HL-60 (cell line): ENCODE data around the gene KCNC1.

Source experiments
- DNase-seq, 2 experiments: peaks; one replicate each; pipeline ENCODE4 v3.0.0-alpha.2; 2010 to 2020; ENCODE audit warnings: low read depth in 1 of 2, low spot score in 1 of 2
- H3K27ac ChIP-seq: fragments of 250-450 bp; sonication (Bioruptor Pico); replicated peaks from 2 replicates; pipeline ENCODE4 v1.5.1; 2020; ENCODE audit warnings: mild to moderate bottlenecking, moderate library complexity
- H3K27me3 ChIP-seq: fragments of 250-450 bp; sonication (Bioruptor Pico); 2 replicates; pipeline ENCODE4 v1.5.1; 2021; ENCODE audit warnings: mild to moderate bottlenecking, moderate library complexity; ENCODE audit not compliant: insufficient read depth, poor library complexity, severe bottlenecking
- H3K4me3 ChIP-seq: replicated peaks from 2 replicates; pipeline ENCODE4 v1.5.1; 2011; ENCODE audit warnings: mild to moderate bottlenecking, control low read depth, low read length; ENCODE audit not compliant: insufficient read depth
- GABPA ChIP-seq: IDR thresholded peaks from 2 replicates; pipeline ENCODE4 v1.6.1; 2012; ENCODE audit warnings: low read depth
- POLR2AphosphoS5 ChIP-seq: IDR thresholded peaks from 2 replicates; pipeline ENCODE4 v1.6.1; 2012; ENCODE audit warnings: low read depth
- SPI1 ChIP-seq: IDR thresholded peaks from 2 replicates; pipeline ENCODE4 v1.6.1; 2012; ENCODE audit warnings: low read depth, mild to moderate bottlenecking, borderline replicate concordance
- TF ChIP-seq, protein P1 (sequence below): IDR thresholded peaks from one replicate; pipeline ENCODE4 v1.5.1; 2011; ENCODE audit warnings: low read length, control low read depth, inconsistent platforms; ENCODE audit not compliant: insufficient read depth
- TF ChIP-seq, protein P2 (sequence below): IDR thresholded peaks from 2 replicates; pipeline ENCODE4 v1.6.1; 2012; ENCODE audit warnings: low read depth; ENCODE audit not compliant: insufficient replicate concordance

KCNC1 gene

DNA sequence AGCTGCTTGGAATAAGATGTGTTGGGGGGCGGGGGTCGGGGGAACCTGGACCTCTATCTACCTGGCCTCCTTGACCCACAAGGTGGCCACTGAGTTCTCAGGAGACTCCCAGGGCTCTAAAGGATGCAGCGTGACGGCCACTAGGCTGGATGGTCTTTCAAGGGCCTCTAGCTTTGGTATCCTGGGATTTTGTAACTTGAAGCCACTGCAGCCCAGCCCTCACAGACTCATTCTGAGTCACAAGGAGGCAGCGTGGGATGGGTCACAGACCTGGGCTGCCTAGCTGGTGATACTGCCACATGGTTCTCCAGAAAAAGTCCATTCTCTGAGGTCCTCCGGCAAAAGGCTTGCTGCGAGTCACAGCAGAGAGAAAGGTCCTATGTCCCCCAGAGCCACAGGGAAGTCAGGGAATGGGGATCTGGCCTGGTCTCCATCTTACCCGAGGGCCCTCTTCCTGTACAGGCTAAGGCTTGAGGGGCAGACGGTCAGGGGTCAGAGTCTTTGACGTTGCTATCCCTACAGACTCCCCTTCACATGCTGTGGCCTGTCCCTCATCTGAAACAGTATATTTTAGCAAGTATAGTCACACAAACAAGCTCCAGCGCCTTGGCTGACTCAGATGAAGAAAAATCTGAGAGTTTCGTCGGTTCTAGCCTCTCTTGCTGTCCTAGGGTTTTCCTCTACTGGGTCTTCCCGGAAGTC is 52.4 kb downstream of the KCNC1 start:
- DNase-seq: no peak
- Histone ChIP-seq H3K27me3 (no peaks in the 10 kb centered on the region), H3K4me3 (no peak overlapping the region), H3K27ac (no peak overlapping the region)
- no peak for TF ChIP-seq SPI1
- TF ChIP-seq, protein P1, sequence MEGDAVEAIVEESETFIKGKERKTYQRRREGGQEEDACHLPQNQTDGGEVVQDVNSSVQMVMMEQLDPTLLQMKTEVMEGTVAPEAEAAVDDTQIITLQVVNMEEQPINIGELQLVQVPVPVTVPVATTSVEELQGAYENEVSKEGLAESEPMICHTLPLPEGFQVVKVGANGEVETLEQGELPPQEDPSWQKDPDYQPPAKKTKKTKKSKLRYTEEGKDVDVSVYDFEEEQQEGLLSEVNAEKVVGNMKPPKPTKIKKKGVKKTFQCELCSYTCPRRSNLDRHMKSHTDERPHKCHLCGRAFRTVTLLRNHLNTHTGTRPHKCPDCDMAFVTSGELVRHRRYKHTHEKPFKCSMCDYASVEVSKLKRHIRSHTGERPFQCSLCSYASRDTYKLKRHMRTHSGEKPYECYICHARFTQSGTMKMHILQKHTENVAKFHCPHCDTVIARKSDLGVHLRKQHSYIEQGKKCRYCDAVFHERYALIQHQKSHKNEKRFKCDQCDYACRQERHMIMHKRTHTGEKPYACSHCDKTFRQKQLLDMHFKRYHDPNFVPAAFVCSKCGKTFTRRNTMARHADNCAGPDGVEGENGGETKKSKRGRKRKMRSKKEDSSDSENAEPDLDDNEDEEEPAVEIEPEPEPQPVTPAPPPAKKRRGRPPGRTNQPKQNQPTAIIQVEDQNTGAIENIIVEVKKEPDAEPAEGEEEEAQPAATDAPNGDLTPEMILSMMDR: no peak

DNA sequence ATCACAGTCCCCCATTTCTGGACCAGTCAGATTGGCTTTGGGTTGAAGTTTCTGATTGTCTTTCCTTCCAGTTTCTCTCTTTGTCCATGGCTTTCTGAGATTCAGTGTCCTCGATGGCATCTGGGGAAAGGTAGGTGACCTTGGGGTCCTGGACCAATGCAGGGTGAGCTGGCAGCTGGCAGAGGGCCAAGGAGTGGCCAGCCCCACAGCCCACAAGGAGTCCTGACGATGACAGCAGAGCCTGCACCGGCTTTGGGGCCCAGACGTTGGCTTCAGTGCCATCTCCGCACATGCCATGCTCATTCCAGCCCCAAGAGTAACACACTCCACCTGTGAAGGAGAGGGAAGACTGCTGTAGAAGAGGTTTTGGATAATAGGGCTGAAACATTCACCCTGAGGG is 53.5 kb downstream of the KCNC1 start:
- no peak for DNase-seq
- TF ChIP-seq SPI1: no peak

DNA sequence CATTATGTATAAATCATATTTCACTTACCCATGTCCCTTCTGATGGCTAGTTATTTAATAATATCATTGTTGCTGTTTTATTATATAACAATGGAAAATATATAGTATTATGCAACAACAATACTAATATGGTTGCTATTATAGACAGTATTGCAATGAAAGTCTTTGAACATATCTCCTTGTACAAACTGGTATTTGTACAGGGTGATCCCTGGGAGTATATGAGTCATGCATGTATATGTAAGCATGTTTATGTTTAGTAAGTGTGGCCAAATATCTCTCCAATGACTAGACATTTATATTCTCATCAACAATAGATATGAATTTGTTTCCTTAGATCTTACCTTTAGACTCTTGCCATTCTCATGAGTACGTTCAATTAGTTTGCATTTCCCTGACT is 55.9 kb downstream of the KCNC1 start:
- TF ChIP-seq, protein P2, sequence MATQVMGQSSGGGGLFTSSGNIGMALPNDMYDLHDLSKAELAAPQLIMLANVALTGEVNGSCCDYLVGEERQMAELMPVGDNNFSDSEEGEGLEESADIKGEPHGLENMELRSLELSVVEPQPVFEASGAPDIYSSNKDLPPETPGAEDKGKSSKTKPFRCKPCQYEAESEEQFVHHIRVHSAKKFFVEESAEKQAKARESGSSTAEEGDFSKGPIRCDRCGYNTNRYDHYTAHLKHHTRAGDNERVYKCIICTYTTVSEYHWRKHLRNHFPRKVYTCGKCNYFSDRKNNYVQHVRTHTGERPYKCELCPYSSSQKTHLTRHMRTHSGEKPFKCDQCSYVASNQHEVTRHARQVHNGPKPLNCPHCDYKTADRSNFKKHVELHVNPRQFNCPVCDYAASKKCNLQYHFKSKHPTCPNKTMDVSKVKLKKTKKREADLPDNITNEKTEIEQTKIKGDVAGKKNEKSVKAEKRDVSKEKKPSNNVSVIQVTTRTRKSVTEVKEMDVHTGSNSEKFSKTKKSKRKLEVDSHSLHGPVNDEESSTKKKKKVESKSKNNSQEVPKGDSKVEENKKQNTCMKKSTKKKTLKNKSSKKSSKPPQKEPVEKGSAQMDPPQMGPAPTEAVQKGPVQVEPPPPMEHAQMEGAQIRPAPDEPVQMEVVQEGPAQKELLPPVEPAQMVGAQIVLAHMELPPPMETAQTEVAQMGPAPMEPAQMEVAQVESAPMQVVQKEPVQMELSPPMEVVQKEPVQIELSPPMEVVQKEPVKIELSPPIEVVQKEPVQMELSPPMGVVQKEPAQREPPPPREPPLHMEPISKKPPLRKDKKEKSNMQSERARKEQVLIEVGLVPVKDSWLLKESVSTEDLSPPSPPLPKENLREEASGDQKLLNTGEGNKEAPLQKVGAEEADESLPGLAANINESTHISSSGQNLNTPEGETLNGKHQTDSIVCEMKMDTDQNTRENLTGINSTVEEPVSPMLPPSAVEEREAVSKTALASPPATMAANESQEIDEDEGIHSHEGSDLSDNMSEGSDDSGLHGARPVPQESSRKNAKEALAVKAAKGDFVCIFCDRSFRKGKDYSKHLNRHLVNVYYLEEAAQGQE: no peak
- TF ChIP-seq SPI1 (no peak), GABPA (no peak), POLR2AphosphoS5 (no peak)
- TF ChIP-seq, protein P1: no peak
- Histone ChIP-seq H3K27ac (no peak overlapping the region), H3K27me3 (no peaks in the 10 kb centered on the region), H3K4me3 (no peak overlapping the region)
- DNase-seq: no peak

More for the DNA sequence above, 53.5 kb downstream of the KCNC1 start:
- Histone ChIP-seq H3K4me3 (no peak overlapping the region), H3K27me3 (no peaks in the 10 kb centered on the region), H3K27ac (no peak overlapping the region)

DNA sequence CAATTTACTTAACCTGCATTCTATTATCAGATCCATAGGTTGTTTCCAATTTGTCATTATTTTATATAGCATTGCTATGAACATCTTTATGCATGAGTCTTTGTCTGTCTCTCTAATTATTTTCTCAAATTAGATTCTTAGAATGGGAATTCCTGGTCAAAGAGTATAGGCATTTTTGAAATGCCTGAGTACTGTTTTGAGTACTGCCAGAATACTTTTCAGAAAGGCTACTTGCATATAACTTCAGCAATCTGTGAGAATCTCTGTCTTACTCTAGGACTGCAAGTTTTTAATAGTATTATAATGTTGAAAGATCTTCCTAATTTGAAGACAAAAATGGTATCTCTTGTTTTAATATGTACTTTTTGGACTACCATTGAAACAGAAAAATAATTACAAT is 56.6 kb downstream of the KCNC1 start:
- no peak for DNase-seq
- Histone ChIP-seq H3K27ac (no peak overlapping the region), H3K4me3 (no peak overlapping the region), H3K27me3 (no peaks in the 10 kb centered on the region)
- TF ChIP-seq GABPA: no peak
- TF ChIP-seq SPI1: no peak
- TF ChIP-seq, protein P2: no peak
- TF ChIP-seq, protein P1: no peak
- TF ChIP-seq POLR2AphosphoS5: no peak
